Vagina (tissue), 2 donors: ENCODE data around the gene SOS2.

Source experiments
- CTCF ChIP-seq, 3 experiments: fragments of 450-650 bp in 2 of 3; fragments of 200-600 bp in 1 of 3; sonication (generic) in 1 of 3; IDR thresholded peaks; one replicate each; pipeline ENCODE4 v1.5.1; 2017 to 2019; ENCODE audit warnings: antibody characterized with exemption in 3 of 3, mild to moderate bottlenecking in 2 of 3, moderate library complexity in 2 of 3
- POLR2A ChIP-seq, 2 donors: fragments of 450-650 bp; IDR thresholded peaks; one replicate each; pipeline ENCODE4 v1.6.1; 2017; ENCODE audit warnings: antibody characterized with exemption in 2 of 2, mild to moderate bottlenecking in 2 of 2, moderate library complexity in 2 of 2

- TF ChIP-seq CTCF (IDR thresholded peaks at IDR 0.05) (no peak), POLR2A (IDR thresholded peaks at IDR 0.05) (no peak)
These were observed 1.7 kb downstream of the SOS2 start for GRCh38 chr14:50229681-50230080.
